ENCODE data around the gene WNT3.

WNT3 gene

GRCh38 chr17:46727572-46728348 lies 90.7 kb downstream of the WNT3 start:
- DNase-seq: no peak

GRCh38 chr17:46726206-46726605 lies 92.3 kb downstream of the WNT3 start:
- no peak for DNase-seq

- DNase-seq: no peak
Observed at GRCh38 chr17:46722662-46723285, 95.7 kb downstream of the WNT3 start.

GRCh38 chr17:46720408-46720807 lies 98.1 kb downstream of the WNT3 start:
- DNase-seq: no peak

- DNase-seq: no peak
Observed at GRCh38 chr17:46719891-46720290, 98.6 kb downstream of the WNT3 start.

- DNase-seq: no peak
Observed at GRCh38 chr17:46717999-46718398, 100.5 kb downstream of the WNT3 start.
